ENCODE measurements around the gene TDRD12. TPM values are rescaled to one million over a fixed set of nuclear protein-coding genes. Genes with fewer than 3 reads are reported as not detected.

TDRD12 gene
- total RNA-seq, 1 experiment from 2014 or later, result 1.3 TPM

DNA sequence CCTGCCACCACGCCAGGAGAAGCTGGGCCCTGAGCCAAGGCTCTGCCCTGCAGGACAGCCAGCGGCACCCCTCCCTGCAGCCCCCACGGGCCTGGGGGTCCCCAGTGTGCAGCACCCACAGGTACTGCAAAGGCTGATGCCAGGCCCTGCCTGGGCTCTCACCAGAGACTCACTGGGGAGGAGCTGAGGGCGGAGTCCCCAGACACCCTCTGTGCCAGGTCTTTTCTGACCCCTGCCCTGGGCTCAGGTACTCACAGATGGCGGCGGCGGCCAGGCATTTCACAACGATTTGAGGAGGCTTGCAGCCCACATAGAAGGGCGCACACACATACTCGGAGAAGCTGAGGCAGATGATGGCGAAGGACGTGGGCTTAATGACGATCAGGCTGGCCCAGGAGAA lies 144.3 kb downstream of the TDRD12 start:
- DNase-seq (ENCODE audit: low spot score), result no peak
- Mint-ChIP-seq H3K9me3 (no peaks in the 10 kb centered on the region), H3K4me3 (no peak overlapping the region), H3K27ac (no peak overlapping the region), H3K4me1 (0 out of 2 replicates have a peak, but pooled peaks cover 2% of the 10 kb centered on the region), H3K27me3 (ENCODE audit: low read depth) (no peaks in the 10 kb centered on the region), H3K36me3 (no peaks in the 10 kb centered on the region)
- TF ChIP-seq CREM (CRISPR knock-in tag; IDR thresholded peaks at IDR 0.05) (no peak), ETV6 (CRISPR knock-in tag; IDR thresholded peaks at IDR 0.05) (no peak), OVOL2 (CRISPR knock-in tag; IDR thresholded peaks at IDR 0.05; ENCODE audit: borderline replicate concordance) (no peak)
- TF ChIP-seq, protein P1, sequence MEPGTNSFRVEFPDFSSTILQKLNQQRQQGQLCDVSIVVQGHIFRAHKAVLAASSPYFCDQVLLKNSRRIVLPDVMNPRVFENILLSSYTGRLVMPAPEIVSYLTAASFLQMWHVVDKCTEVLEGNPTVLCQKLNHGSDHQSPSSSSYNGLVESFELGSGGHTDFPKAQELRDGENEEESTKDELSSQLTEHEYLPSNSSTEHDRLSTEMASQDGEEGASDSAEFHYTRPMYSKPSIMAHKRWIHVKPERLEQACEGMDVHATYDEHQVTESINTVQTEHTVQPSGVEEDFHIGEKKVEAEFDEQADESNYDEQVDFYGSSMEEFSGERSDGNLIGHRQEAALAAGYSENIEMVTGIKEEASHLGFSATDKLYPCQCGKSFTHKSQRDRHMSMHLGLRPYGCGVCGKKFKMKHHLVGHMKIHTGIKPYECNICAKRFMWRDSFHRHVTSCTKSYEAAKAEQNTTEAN (CRISPR knock-in tag; IDR thresholded peaks at IDR 0.05), result no peak
- TF ChIP-seq, protein P2, sequence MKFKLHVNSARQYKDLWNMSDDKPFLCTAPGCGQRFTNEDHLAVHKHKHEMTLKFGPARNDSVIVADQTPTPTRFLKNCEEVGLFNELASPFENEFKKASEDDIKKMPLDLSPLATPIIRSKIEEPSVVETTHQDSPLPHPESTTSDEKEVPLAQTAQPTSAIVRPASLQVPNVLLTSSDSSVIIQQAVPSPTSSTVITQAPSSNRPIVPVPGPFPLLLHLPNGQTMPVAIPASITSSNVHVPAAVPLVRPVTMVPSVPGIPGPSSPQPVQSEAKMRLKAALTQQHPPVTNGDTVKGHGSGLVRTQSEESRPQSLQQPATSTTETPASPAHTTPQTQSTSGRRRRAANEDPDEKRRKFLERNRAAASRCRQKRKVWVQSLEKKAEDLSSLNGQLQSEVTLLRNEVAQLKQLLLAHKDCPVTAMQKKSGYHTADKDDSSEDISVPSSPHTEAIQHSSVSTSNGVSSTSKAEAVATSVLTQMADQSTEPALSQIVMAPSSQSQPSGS (CRISPR knock-in tag; IDR thresholded peaks at IDR 0.05; ENCODE audit: borderline replicate concordance, low read depth), result no peak
- TF ChIP-seq, protein P3, sequence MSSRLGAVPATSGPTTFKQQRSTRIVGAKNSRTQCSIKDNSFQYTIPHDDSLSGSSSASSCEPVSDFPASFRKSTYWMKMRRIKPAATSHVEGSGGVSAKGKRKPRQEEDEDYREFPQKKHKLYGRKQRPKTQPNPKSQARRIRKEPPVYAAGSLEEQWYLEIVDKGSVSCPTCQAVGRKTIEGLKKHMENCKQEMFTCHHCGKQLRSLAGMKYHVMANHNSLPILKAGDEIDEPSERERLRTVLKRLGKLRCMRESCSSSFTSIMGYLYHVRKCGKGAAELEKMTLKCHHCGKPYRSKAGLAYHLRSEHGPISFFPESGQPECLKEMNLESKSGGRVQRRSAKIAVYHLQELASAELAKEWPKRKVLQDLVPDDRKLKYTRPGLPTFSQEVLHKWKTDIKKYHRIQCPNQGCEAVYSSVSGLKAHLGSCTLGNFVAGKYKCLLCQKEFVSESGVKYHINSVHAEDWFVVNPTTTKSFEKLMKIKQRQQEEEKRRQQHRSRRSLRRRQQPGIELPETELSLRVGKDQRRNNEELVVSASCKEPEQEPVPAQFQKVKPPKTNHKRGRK (CRISPR knock-in tag; IDR thresholded peaks at IDR 0.05; ENCODE audit: borderline replicate concordance), result no peak
- POLR2A ChIA-PET, result no interaction called here
- no peak for ATAC-seq
- CTCF ChIA-PET, result interaction anchor here (0.6 kb wide), 1 partner anchor 300 kb away, joined by 3 read pairs; no protein-coding TSS in a partner anchor

DNA sequence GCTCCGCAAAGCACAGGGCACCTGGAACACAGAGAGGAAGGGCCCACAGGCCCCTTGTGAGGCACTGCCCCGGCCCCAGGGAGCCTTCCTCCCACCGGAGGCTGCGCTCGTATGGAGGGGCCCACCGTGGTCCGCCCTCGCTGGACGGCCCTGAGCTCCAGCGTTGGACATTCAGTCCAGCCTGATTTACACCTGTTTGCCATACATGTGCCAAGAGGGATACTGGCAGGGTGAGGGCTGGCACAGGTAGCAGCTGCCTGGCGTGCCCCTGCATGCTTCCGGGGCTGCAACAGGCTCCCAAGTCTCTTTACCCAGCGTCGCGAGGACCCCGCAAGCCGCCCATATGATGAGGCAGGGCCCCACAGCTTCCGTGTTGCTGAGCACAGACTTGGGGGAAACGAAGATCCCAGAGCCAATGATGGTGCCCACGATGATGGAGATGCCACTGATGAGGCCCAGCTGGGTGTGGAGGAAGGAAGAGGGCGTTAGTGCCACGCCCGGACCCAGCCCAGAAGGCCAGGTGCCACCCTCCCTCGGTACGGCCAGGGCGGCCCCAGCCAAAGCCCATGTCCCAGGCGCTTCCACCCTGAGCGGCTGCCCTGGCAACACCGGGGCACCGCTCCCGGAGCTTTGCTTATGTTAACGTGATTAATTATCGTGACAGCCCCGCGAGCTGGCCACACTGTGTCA lies 144.9 kb downstream of the TDRD12 start:
- ATAC-seq, result no peak
- no peak for TF ChIP-seq ZNF138 (CRISPR knock-in tag; conservative IDR thresholded peaks at IDR 0.05)
- TF ChIP-seq, protein P4, sequence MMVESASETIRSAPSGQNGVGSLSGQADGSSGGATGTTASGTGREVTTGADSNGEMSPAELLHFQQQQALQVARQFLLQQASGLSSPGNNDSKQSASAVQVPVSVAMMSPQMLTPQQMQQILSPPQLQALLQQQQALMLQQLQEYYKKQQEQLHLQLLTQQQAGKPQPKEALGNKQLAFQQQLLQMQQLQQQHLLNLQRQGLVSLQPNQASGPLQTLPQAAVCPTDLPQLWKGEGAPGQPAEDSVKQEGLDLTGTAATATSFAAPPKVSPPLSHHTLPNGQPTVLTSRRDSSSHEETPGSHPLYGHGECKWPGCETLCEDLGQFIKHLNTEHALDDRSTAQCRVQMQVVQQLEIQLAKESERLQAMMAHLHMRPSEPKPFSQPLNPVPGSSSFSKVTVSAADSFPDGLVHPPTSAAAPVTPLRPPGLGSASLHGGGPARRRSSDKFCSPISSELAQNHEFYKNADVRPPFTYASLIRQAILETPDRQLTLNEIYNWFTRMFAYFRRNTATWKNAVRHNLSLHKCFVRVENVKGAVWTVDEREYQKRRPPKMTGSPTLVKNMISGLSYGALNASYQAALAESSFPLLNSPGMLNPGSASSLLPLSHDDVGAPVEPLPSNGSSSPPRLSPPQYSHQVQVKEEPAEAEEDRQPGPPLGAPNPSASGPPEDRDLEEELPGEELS (CRISPR knock-in tag; IDR thresholded peaks at IDR 0.05), result no peak
- TF ChIP-seq GRHL2 (CRISPR knock-in tag; IDR thresholded peaks at IDR 0.05; ENCODE audit: insufficient replicate concordance, severe bottlenecking), result no peak
- no peak for TF ChIP-seq KAT7 (CRISPR knock-in tag; IDR thresholded peaks at IDR 0.05; ENCODE audit: borderline replicate concordance)
- TF ChIP-seq SMAD3 (CRISPR knock-in tag; IDR thresholded peaks at IDR 0.05; ENCODE audit: borderline replicate concordance), result no peak
- TF ChIP-seq TEAD4 (CRISPR knock-in tag; IDR thresholded peaks at IDR 0.05), result no peak
- TF ChIP-seq, protein P5, sequence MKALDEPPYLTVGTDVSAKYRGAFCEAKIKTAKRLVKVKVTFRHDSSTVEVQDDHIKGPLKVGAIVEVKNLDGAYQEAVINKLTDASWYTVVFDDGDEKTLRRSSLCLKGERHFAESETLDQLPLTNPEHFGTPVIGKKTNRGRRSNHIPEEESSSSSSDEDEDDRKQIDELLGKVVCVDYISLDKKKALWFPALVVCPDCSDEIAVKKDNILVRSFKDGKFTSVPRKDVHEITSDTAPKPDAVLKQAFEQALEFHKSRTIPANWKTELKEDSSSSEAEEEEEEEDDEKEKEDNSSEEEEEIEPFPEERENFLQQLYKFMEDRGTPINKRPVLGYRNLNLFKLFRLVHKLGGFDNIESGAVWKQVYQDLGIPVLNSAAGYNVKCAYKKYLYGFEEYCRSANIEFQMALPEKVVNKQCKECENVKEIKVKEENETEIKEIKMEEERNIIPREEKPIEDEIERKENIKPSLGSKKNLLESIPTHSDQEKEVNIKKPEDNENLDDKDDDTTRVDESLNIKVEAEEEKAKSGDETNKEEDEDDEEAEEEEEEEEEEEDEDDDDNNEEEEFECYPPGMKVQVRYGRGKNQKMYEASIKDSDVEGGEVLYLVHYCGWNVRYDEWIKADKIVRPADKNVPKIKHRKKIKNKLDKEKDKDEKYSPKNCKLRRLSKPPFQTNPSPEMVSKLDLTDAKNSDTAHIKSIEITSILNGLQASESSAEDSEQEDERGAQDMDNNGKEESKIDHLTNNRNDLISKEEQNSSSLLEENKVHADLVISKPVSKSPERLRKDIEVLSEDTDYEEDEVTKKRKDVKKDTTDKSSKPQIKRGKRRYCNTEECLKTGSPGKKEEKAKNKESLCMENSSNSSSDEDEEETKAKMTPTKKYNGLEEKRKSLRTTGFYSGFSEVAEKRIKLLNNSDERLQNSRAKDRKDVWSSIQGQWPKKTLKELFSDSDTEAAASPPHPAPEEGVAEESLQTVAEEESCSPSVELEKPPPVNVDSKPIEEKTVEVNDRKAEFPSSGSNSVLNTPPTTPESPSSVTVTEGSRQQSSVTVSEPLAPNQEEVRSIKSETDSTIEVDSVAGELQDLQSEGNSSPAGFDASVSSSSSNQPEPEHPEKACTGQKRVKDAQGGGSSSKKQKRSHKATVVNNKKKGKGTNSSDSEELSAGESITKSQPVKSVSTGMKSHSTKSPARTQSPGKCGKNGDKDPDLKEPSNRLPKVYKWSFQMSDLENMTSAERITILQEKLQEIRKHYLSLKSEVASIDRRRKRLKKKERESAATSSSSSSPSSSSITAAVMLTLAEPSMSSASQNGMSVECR (CRISPR knock-in tag; IDR thresholded peaks at IDR 0.05; ENCODE audit: borderline replicate concordance), result no peak
- Mint-ChIP-seq H3K36me3 (no peaks in the 10 kb centered on the region), H3K27me3 (ENCODE audit: low read depth) (no peaks in the 10 kb centered on the region), H3K4me3 (no peak overlapping the region), H3K9me3 (no peaks in the 10 kb centered on the region), H3K27ac (no peak overlapping the region), H3K4me1 (0 out of 2 replicates have a peak, but pooled peaks cover 2% of the 10 kb centered on the region)
- POLR2A ChIA-PET, result no interaction called here
- CTCF ChIA-PET, result interaction anchor here (0.6 to 1.8 kb wide), 2 partner anchors 300 to 320 kb away, joined by 3 to 5 read pairs; no protein-coding TSS in a partner anchor
- no peak for DNase-seq (ENCODE audit: low spot score)
